Fibroblast of gingiva (primary cell): Measurements from ENCODE around the gene RPSA.
"Not testable (repeated sequence)": the region's sequence is repeated elsewhere in the genome, so short reads cannot be mapped to it uniquely, and the experiment has no call there.

ENCODE experiments used
- DNase-seq: peaks from one replicate; pipeline ENCODE4 v3.0.0-alpha.2; 2011; ENCODE audit warnings: low read depth

Gene RPSA

GRCh38 chr3:39406368-39407258, at the start of gene RPSA:
Gene RPSA (plus strand): TSS chr3:39406720. CDS start chr3:39407654, 934 bp downstream.
- DNase-seq = peak; percentile 94

- no peak for DNase-seq
Observed at GRCh38 chr3:39358333-39358732, 48.2 kb upstream of the RPSA start.

GRCh38 chr3:39361252-39361927, 45.1 kb upstream of the RPSA start:
- no peak for DNase-seq

- DNase-seq = no peak
Observed at GRCh38 chr3:39362192-39362591, 44.3 kb upstream of the RPSA start.

GRCh38 chr3:39362812-39363211, 43.7 kb upstream of the RPSA start:
- no peak for DNase-seq

GRCh38 chr3:39370450-39370849, 36.1 kb upstream of the RPSA start:
- DNase-seq = not testable (repeated sequence)

- DNase-seq = no peak
Observed at GRCh38 chr3:39372833-39373232, 33.7 kb upstream of the RPSA start.

GRCh38 chr3:39376959-39377634, 29.4 kb upstream of the RPSA start:
- DNase-seq = no peak

- DNase-seq = no peak
Observed at GRCh38 chr3:39378088-39378487, 28.4 kb upstream of the RPSA start.

- DNase-seq = no peak
Observed at GRCh38 chr3:39378957-39379777, 27.4 kb upstream of the RPSA start.

- DNase-seq = no peak
Observed at GRCh38 chr3:39379778-39380155, 26.8 kb upstream of the RPSA start.

- DNase-seq = no peak
Observed at GRCh38 chr3:39381432-39381831, 25.1 kb upstream of the RPSA start.

- peak; percentile 88 for DNase-seq
Observed at GRCh38 chr3:39383045-39383880, 23.3 kb upstream of the RPSA start, which contains the start of gene SLC25A38. Gene SLC25A38 (plus strand): TSS chr3:39383370. CDS start chr3:39383725, 355 bp downstream.

GRCh38 chr3:39383881-39384664, 22.4 kb upstream of the RPSA start:
- peak; percentile 91 for DNase-seq

- DNase-seq = no peak
Observed at GRCh38 chr3:39384665-39385000, 21.9 kb upstream of the RPSA start.

GRCh38 chr3:39385456-39386090, 20.9 kb upstream of the RPSA start:
- DNase-seq = no peak

- DNase-seq = no peak
Observed at GRCh38 chr3:39386318-39386717, 20.2 kb upstream of the RPSA start.

GRCh38 chr3:39387411-39387975, 19.0 kb upstream of the RPSA start:
- no peak for DNase-seq

- no peak for DNase-seq
Observed at GRCh38 chr3:39388153-39388552, 18.4 kb upstream of the RPSA start.
